CD4-positive, alpha-beta T cell treated with Interleukin-1 beta for 1 hour (primary cell): ENCODE results near the gene KLHL22.
"Not testable (repeated sequence)": the region's sequence is repeated elsewhere in the genome, so short reads cannot be mapped to it uniquely, and the experiment has no call there.

Source experiments
- DNase-seq, 2 donors: peaks; one replicate each; pipeline ENCODE4 v3.0.0-alpha.2; 2020 to 2022

KLHL22 gene

GRCh38 chr22:20523086-20523983, 27.7 kb upstream of the KLHL22 start:
- peak; percentile 7 to 25 for DNase-seq

GRCh38 chr22:20522134-20523004, 26.8 kb upstream of the KLHL22 start:
- DNase-seq, result no peak

GRCh38 chr22:20520093-20520511, 24.5 kb upstream of the KLHL22 start:
- DNase-seq, result no peak

- DNase-seq, result no peak
Measured at GRCh38 chr22:20519558-20519957, 24.0 kb upstream of the KLHL22 start.

- no peak for DNase-seq
Measured at GRCh38 chr22:20517841-20518592, 22.4 kb upstream of the KLHL22 start.

- no peak for DNase-seq
Measured at GRCh38 chr22:20517422-20517821, 21.8 kb upstream of the KLHL22 start.

- no peak for DNase-seq
Measured at GRCh38 chr22:20516399-20516798, 20.8 kb upstream of the KLHL22 start.

GRCh38 chr22:20514658-20515406, 19.2 kb upstream of the KLHL22 start:
- DNase-seq, result no peak

- DNase-seq, result no peak
Measured at GRCh38 chr22:20511578-20512229, 16.1 kb upstream of the KLHL22 start.

GRCh38 chr22:20510811-20511577, 15.4 kb upstream of the KLHL22 start:
- DNase-seq, result no peak

- peak; percentile 55 to 63 for DNase-seq
Measured at GRCh38 chr22:20509344-20510047, 13.9 kb upstream of the KLHL22 start.

GRCh38 chr22:20508815-20509271, 13.2 kb upstream of the KLHL22 start:
- DNase-seq, result no peak

- DNase-seq, result not testable (repeated sequence)
Measured at GRCh38 chr22:20508067-20508755, 12.6 kb upstream of the KLHL22 start.

- DNase-seq, result peak; percentile 87
Measured at GRCh38 chr22:20507253-20508066, 11.9 kb upstream of the KLHL22 start, which contains the start of gene MED15. MED15 (plus strand) TSS chr22:20507610; CDS start chr22:20507679, 69 bp downstream.

- DNase-seq, result no peak
Measured at GRCh38 chr22:20506543-20507252, 11.1 kb upstream of the KLHL22 start.

GRCh38 chr22:20504293-20504922, 8.8 kb upstream of the KLHL22 start:
- DNase-seq, result not testable (repeated sequence)

- DNase-seq, result no peak
Measured at GRCh38 chr22:20503816-20504215, 8.2 kb upstream of the KLHL22 start.
